BE2C (cell line): ENCODE data around the gene RBM23.
"Not testable (repeated sequence)": the region's sequence is repeated elsewhere in the genome, so short reads cannot be mapped to it uniquely, and the experiment has no call there.

Source experiments
- DNase-seq: peaks from one replicate; pipeline ENCODE4 v3.0.0-alpha.2; 2020
- H3K27me3 ChIP-seq: fragments of 250-450 bp; sonication (Bioruptor Pico); 2 replicates; pipeline ENCODE4 v1.5.1; 2020; ENCODE audit warnings: mild to moderate bottlenecking
- H3K36me3 ChIP-seq: fragments of 250-450 bp; sonication (Bioruptor Pico); 2 replicates; pipeline ENCODE4 v1.5.1; 2020; ENCODE audit warnings: mild to moderate bottlenecking
- H3K4me1 ChIP-seq: fragments of 250-450 bp; sonication (Bioruptor Pico); 2 replicates; pipeline ENCODE4 v1.5.1; 2020
- H3K4me3 ChIP-seq: 2 replicates; pipeline ENCODE4 v1.5.1; 2011; ENCODE audit warnings: low read depth, low read length
- H3K9me3 ChIP-seq: fragments of 250-450 bp; sonication (Bioruptor Pico); 2 replicates; pipeline ENCODE4 v1.5.1; 2020
- TF ChIP-seq, protein P1 (sequence below): IDR thresholded peaks from 2 replicates; pipeline ENCODE4 v1.5.1; 2012; ENCODE audit warnings: mild to moderate bottlenecking, low read depth, low read length

Gene RBM23

DNA sequence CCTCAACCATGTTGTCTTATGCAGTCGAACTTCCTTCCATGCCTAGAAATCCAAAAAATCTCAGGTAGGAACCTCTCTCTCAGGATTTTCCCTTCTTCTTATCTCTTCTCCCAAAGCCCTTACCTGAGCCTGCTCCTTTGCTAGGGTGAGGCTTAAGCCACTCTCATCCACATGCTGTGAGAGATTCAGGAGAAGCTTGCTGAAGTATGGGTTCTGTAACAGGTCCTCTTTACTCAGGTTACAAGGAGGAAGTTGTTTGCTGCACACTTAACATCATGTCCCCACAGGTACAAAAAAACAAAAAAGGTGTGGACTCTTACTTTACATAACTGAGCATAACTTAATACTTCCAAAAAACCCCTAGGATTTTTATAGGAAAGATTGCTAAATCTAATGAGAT lies 33.5 kb upstream of the RBM23 start:
- H3K4me1 ChIP-seq, result no peaks in the 10 kb centered on the region
- no peak for DNase-seq
- H3K27me3 ChIP-seq, result no peaks in the 10 kb centered on the region
- TF ChIP-seq, protein P1, sequence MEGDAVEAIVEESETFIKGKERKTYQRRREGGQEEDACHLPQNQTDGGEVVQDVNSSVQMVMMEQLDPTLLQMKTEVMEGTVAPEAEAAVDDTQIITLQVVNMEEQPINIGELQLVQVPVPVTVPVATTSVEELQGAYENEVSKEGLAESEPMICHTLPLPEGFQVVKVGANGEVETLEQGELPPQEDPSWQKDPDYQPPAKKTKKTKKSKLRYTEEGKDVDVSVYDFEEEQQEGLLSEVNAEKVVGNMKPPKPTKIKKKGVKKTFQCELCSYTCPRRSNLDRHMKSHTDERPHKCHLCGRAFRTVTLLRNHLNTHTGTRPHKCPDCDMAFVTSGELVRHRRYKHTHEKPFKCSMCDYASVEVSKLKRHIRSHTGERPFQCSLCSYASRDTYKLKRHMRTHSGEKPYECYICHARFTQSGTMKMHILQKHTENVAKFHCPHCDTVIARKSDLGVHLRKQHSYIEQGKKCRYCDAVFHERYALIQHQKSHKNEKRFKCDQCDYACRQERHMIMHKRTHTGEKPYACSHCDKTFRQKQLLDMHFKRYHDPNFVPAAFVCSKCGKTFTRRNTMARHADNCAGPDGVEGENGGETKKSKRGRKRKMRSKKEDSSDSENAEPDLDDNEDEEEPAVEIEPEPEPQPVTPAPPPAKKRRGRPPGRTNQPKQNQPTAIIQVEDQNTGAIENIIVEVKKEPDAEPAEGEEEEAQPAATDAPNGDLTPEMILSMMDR, result no peak
- H3K9me3 ChIP-seq, result no peaks in the 10 kb centered on the region
- H3K36me3 ChIP-seq, result 0 out of 2 replicates have a peak, but pooled peaks cover 5% of the 10 kb centered on the region
- H3K4me3 ChIP-seq, result no peak overlapping the region

GRCh38 chr14:22951795-22952194 lies 32.8 kb upstream of the RBM23 start:
- H3K4me1 ChIP-seq, DNase-seq, H3K27me3 ChIP-seq, H3K4me3 ChIP-seq, H3K36me3 ChIP-seq, H3K9me3 ChIP-seq: not testable (repeated sequence)

GRCh38 chr14:22945642-22946041 lies 26.7 kb upstream of the RBM23 start:
- Histone ChIP-seq H3K27me3 (no peaks in the 10 kb centered on the region), H3K4me1 (no peaks in the 10 kb centered on the region), H3K36me3 (peaks cover 9% of the 10 kb centered on the region), H3K4me3 (no peak overlapping the region), H3K9me3 (no peaks in the 10 kb centered on the region)
- TF ChIP-seq, protein P1, result no peak
- DNase-seq, result no peak

- DNase-seq, result no peak
- TF ChIP-seq, protein P1, result no peak
Observed at GRCh38 chr14:22939684-22940083, 20.7 kb upstream of the RBM23 start.

GRCh38 chr14:22935156-22935555 lies 16.2 kb upstream of the RBM23 start:
- Histone ChIP-seq H3K4me1 (no peaks in the 10 kb centered on the region), H3K9me3 (no peaks in the 10 kb centered on the region), H3K4me3 (no peak overlapping the region), H3K27me3 (no peaks in the 10 kb centered on the region), H3K36me3 (no peaks in the 10 kb centered on the region)
- TF ChIP-seq, protein P1, result no peak
- no peak for DNase-seq

More at GRCh38 chr14:22939684-22940083, 20.7 kb upstream of the RBM23 start:
- Histone ChIP-seq H3K4me1 (no peaks in the 10 kb centered on the region), H3K27me3 (no peaks in the 10 kb centered on the region), H3K36me3 (no peaks in the 10 kb centered on the region), H3K9me3 (no peaks in the 10 kb centered on the region), H3K4me3 (no peak overlapping the region)

GRCh38 chr14:22932146-22932545 lies 13.2 kb upstream of the RBM23 start:
- no peaks in the 10 kb centered on the region for H3K27me3 ChIP-seq
- TF ChIP-seq, protein P1, result no peak
- no peaks in the 10 kb centered on the region; the same call in 1 of the 2 replicates for H3K4me1 ChIP-seq
- no peaks in the 10 kb centered on the region for H3K9me3 ChIP-seq
- no peak for DNase-seq
- H3K36me3 ChIP-seq, result peaks cover 3% of the 10 kb centered on the region; the same call in 1 of the 2 replicates
- no peak overlapping the region for H3K4me3 ChIP-seq

GRCh38 chr14:22929961-22930364 lies 11.0 kb upstream of the RBM23 start:
- peaks cover 16% of the 10 kb centered on the region; the same call in 1 of the 2 replicates for H3K36me3 ChIP-seq
- TF ChIP-seq, protein P1, result no peak
- no peak for DNase-seq
- no peaks in the 10 kb centered on the region for H3K27me3 ChIP-seq
- H3K4me3 ChIP-seq, result peak overlapping the region; percentile 72
- no peaks in the 10 kb centered on the region for H3K9me3 ChIP-seq
- no peaks in the 10 kb centered on the region; the same call in 1 of the 2 replicates for H3K4me1 ChIP-seq
